ENCODE data around the gene NKX1-2.
A peak's percentile ranks its signal among the peaks of the same experiment; 100 is the strongest.
"Not testable (repeated sequence)": the region's sequence is repeated elsewhere in the genome, so short reads cannot be mapped to it uniquely, and the experiment has no call there.

NKX1-2 gene

DNA sequence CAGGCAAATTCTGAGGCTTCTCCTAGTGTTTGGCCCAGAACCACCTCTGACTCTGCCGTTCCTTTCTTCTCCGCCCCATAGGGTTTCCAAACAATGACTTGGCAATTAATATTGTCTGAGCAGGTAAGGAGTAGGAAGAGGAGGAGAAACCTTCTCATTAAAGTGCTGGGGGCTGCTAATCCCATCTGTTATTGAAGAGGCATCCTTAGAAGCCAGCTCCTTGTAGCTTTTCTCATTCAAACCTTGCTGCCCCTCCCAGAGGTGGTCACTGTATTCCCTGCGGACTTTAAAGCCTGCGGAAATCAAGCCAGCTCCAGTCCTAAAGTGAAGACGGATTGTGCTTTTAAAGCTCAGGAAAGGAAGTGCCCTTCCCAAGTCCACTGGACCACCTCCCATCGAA, 1.4 kb upstream of the NKX1-2 start:
- DNase-seq (ENCODE audit: low spot score): no peak

- no peak for DNase-seq (ENCODE audit: low spot score)
Observed at GRCh38 chr10:124450783-124451057, 885 bp upstream of the NKX1-2 start.

DNA sequence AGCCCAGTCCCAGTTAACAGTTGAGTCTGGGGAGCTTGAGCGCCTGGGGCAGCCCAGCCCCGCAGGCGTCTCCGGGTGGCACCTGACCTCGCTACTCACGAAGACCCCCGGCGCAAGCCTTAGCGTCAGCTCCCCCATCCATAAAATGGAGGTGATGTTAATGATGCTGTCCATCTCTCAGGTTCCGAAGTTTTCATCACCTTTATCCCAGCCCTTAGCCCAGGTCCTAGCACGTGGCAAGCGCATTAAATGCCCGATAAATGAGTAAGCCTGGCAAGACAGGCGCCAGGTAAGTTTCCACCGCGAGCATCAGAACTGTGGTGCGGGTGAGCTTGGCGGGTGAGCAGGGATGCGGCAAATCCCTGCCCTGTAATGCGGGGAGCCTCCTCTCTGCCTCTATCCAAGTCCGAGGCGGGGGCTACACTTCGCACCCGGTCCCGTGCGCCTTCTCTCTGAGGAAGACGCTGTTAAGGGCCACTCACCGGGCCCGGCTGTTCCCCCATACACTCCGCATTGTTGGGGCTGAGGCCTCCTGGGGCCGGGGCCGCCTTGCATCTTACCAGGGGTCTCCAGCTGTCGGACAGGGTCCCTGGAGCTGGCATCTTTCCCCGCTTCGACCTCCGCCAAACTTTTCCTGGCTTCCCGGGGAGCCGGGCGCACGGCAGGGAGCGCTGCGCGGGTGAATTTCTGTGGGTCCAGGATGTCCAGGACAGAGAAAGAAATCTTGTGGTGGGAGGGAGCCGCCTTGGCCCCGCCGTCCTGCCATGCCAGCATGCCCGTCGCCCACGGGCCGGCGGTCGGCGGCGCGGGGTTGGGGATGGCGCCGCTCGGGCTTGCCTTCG, 444 bp downstream of the NKX1-2 start:
- DNase-seq (ENCODE audit: low spot score): no peak

DNA sequence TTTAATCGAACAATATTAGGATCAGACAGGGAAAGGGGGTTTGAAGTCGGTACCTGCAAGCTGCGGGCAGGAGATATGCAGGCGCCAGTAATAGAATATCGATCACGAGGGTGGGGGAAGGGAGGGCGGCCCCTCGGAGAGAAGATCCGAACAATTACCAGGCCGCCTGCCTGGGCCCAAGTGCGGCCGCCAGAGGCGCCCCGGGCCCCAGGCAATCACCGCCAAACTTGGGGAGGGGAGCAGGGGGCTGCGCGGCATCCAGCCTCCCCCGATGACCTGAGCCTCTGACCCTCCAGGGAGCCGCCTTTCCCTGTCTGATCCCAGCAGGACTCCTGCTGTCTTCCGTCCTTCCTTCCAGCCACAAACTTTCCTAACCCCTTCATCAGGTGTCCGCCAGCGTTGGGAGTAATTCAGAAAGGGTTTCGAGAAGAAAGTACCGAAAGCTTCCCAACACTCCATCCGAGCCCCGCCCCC, 1.1 kb downstream of the NKX1-2 start:
- no peak for DNase-seq (ENCODE audit: low spot score)

DNA sequence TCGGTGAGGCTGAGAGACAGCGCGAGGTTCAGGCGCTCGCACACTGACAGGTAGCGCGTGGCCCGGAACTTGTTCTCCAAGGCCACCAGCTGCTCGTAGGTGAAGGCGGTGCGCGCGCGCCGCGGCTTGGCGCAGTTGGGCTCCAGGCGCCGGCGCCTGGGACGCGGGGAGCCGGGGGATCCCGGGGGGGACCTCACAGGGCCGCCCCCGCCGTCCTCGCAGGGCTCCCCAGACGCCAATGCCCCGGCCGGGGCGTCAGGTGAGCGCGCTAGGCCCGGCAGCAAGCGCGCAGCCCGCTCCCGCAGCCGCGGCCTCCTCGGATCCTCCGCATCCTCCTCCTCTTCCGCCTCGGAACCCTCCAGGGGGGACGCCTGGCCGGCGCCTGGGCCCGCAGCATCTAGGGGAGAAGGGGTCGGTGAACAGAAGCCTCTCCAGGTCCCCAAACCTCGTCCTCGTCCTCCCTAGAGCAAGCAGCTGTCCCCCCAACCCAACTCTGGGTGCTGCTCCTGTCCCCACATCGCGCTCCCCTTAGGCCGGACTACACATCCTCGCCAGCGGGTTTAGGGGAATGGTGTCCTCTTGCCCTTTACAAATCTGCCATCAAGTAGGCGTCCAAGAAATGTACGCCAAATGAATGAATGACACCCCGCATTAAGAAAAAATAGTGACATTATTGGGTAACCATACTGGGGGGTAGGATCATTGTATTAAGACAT, 1.9 kb downstream of the NKX1-2 start:
- no peak for DNase-seq (ENCODE audit: low spot score)

- DNase-seq (ENCODE audit: low spot score): no peak
Observed at GRCh38 chr10:124446830-124447750, 2.7 kb downstream of the NKX1-2 start.

DNA sequence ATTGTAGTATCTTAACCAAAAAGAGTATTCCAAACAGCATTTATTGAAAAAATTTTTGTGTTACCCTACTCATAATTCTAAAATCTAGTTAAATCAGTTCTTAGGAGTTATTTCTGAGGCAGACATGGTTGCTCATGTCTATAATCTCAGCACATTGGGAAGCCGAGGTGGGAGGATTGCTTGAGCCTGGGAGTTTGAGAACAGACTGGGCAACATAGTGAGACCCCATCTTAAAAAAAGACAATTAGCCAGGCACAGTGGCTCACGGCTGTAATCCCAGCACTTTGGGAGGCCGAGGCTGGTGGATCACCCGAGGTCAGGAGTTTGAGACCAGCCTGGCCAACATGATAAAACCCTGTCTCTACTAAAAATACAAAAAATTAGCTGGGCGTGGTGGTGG, 8.1 kb downstream of the NKX1-2 start:
- not testable (repeated sequence) for DNase-seq (ENCODE audit: low spot score)

- DNase-seq (ENCODE audit: low spot score): no peak
Observed at GRCh38 chr10:124436191-124436638, 13.6 kb downstream of the NKX1-2 start.

GRCh38 chr10:124435683-124436082, 14.2 kb downstream of the NKX1-2 start:
- DNase-seq (ENCODE audit: low spot score): not testable (repeated sequence)

DNA sequence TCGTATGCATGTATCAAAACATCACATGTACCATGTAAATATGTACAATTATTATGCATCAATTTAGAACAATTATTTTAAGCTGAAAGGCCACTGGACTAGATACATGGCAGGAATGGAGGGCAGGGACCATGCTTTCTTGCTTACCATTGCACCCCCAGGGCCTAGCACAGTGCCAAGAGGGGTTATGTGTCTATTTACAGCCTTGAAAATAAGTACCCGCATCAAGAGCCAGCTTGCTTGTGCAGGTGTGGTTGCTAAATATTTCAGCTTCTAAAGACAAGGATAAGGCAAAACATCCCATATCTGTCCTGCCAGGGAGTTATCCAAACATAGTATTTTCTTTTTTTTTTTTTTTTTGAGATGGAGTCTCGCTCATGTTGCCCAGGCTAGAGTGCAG, 16.4 kb downstream of the NKX1-2 start:
- DNase-seq (ENCODE audit: low spot score): no peak

DNA sequence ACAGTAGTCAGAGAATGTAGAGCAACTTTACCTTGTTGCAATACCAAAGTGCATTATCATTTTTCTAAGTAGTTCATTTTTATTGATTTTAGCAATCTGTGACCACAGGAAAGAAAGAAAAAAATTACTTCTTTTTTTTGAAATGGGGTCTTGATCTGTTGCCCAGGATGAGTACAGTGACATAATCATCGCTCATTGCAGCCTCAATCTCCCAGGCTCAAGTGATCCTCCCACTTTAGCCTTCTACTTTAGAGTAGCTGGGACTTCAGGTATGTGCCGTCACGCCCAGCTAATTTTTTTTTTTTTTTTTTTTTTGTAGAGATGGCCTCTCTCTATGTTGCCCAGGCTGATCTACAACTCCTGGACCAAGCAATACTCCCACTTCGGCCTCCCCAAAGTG, 19.8 kb downstream of the NKX1-2 start:
- DNase-seq (ENCODE audit: low spot score): no peak

DNA sequence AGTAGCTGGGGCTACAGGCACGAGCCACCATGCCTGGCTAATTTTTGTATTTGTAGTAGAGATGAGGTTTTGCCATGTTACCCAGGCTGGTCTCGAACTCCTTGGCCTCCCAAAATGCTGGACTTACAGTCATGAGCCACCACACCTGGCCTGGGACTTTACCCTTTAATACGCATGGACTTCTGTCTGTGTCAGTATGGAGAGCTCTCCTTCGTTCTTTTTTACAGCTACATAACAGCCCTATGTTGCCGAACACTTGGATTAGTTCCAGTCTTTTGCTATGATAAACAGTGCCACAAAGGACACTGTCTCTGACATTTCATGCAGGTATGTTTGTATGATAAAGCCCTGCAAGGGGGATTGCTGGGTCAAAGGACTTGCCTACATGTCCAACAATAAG, 20.3 kb downstream of the NKX1-2 start:
- DNase-seq (ENCODE audit: low spot score): no peak

DNA sequence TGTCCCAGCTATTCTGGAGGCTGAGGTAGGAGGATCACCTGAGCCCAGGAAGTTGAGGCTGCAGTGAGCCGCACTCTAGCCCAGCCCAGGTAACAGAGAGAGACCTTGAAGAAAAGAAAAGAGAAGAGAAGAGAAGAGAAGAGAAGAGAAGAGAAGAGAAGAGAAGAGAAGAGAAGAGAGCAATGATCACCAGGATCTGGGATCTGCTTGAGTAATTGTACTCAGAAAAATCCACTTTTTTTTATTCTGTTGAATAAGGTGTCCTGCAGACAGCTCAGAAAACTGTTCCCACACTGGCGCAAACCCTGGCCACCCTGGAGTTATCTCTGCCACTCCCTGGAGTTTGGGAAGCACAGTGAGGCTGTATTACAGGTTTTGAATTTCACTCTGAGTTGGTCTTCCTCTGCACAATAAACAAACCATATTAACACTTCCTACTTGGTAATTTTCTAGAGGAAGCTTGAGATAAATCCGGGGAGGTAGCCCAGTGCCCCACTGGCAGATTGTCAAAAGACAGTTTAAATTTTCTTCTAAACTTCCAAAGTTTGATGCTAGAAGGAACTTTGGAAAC, 21.5 kb downstream of the NKX1-2 start:
- DNase-seq (ENCODE audit: low spot score): no peak

- no peak for DNase-seq (ENCODE audit: low spot score)
Observed at GRCh38 chr10:124425227-124425962, 24.4 kb downstream of the NKX1-2 start.

- peak; percentile 79 for DNase-seq (ENCODE audit: low spot score)
Observed at GRCh38 chr10:124423813-124424212, 26.0 kb downstream of the NKX1-2 start.

GRCh38 chr10:124422742-124423141, 27.1 kb downstream of the NKX1-2 start:
- no peak for DNase-seq (ENCODE audit: low spot score)

- DNase-seq (ENCODE audit: low spot score): peak; percentile 86
Observed at GRCh38 chr10:124420254-124420653, 29.6 kb downstream of the NKX1-2 start.

GRCh38 chr10:124419635-124420034, 30.2 kb downstream of the NKX1-2 start:
- DNase-seq (ENCODE audit: low spot score): no peak

DNA sequence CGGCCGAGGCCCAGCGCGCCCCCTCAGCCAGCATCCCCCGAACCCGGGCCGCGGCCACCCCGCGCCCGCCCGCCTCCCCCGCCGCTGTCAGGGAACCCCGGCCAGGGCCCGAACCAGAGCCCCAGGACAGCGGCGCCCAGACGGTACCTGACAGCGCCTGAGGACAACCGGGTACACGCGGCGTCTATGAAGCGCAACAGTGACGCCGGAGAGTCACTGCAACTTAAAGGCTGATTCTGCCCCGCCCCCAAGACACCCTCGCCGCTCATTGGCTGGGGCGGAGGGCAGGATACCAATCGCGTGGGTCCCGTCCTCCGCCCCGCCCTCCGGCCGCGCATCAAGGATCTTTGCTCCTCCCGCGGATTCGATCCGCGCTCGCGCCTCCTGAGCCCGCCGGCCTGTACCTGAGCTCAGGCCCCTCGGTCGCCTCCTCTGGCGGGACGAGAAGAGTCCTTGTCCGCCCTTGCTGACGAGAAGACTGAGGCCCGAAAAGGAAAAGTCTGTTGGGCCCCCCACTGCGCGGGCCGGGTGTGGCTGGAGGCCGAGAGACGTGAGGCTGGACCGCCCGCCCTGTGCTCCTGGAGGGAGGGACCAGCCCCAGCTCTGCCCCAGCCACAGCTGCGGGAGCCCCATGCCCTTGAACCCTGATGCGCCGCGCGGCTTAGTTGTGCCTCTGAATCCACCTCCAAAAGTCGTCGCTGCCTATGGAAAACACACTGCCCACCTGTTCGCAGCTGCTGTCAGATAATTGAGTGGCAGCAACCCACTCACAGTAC, 30.9 kb downstream of the NKX1-2 start, which contains the start of gene OAT:
OAT (minus strand) TSS at position 198 of the 776 bp plus-strand sequence. CDS start 6,752 bp downstream, outside the sequence.
- peak; percentile 98 for DNase-seq (ENCODE audit: low spot score)

Measured in hematopoietic multipotent progenitor cell treated with erythropoietin and hydrocortisone succinate and interleukin-3 and kit ligand, for 15 days (in vitro differentiated cells).